HS-5 (cell line): ENCODE measurements around the gene CBFA2T3.
"Not testable (repeated sequence)": the region's sequence is repeated elsewhere in the genome, so short reads cannot be mapped to it uniquely, and the experiment has no call there.

ENCODE experiments used
- DNase-seq: peaks from one replicate; pipeline ENCODE4 v3.0.0-alpha.2; 2012; ENCODE audit warnings: low read depth

The CBFA2T3 gene

DNA sequence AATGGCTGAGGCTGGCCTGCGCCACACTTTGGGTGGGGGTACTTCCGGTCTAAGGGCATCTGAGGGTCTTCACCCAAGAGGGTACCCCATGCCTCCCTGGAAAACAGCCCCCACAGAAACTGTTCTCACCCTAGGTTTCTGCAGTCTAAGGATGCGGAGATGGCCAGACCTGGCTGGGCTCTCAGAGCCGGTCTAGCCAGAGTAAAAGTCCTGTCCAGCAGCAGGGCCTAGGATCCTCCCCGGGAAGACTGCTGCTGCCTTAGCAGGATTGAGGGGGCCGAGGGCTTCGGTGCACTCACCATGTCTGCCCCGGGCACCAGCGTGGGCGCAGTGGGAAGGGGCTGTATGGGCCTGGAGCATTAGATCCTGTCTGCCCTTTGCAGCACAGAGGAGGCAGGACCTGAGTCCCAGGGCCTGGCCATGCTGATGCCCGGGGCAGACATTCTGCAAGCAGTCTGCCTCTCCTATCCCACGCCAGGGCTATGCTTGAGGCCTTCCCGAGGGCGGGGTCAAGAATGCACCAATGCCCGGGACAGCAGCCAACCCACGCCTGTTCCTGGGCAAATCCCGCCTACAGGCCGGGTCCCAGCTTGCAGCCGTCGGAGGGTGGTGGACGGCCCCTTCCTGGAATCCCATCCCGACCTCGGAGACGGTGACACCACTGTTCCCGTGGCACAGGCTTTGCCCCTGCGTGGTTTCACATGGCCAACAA, 54.7 kb downstream of the CBFA2T3 start:
- no peak for DNase-seq

DNA sequence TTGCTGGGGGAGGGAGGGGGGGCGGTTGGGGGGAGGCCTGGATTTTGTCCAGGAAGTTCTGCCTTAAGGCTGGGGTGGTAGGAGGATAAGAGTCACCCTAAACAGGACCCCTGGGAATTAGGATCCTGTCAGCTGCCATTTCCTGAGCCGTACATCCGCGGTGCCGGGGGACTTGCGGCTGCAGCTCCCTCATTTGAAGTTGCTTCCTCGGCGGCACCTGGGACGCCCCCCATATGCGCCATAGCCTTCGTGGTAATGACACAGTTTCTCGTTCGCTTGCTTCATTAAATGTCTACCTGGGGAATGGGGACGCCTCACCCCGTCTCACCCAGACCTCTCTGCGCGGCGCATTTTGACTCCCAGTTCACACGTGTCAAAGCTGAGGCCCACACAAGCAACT, 55.4 kb downstream of the CBFA2T3 start:
- no peak for DNase-seq

DNA sequence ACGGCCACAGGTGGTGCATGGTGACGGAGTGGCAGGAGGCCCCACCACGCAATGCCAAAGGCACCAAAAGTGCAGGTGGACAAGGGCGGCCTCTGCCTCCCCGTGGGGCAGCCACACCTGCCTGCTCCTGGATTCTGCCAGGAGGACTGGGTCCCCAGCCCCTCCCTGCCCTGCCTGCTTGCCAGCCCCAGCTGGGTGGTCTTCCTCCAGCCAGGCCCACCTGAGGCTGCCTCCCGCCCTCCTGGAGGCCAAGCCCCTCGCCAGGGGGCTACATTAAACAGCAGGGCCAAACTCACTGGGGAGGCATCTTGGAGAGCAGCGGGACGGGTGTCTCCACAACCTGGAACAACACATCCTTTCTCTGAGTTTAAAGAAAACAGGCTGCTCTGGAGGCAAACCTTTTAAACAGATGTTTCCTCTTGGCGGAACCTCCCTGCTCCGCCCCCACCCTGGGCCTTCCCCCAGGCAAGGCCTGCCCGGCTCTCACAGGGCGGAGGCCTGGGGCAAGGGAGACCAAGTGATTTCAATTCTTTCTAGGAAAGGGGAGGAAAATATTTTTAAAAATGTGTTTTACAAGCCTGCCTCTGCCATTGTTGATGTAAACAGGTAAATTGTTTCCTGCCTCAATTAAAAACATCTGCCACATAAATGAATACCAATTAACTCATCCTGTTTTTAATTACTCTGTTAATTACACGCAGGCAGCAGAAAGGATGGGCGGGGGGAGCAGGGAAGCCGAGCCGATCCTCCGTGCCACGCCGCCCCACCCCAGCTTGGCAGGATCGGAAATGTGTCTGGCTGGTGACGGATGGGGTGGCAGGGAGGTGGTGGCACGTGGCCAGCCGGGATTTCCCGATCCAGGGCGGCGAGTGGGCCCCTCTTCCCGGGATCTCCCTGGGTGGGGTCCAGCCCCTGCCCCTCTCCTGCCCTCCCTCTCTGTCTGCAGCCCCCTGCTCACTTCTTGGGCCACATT, 56.1 kb downstream of the CBFA2T3 start:
- DNase-seq = no peak

DNA sequence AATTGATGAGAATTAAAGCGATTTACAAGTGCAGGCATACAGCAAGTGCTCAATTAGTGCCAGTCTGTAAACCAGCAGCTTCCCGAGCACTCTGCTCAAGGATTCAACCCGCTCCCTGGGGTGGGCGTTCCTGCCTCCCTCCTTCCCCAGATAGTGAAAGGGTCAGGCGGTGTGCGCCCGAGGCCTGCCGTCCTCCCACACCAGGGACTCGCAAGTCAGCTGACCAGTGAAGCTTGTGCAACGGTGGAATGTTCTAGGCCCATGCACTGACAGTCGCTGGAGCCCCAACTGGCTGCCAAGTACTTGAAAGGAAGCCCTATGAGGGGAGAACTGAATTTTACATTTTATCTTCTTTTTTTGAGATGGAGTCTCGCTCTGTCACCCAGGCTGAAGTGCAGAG, 57.1 kb downstream of the CBFA2T3 start:
- no peak for DNase-seq

DNA sequence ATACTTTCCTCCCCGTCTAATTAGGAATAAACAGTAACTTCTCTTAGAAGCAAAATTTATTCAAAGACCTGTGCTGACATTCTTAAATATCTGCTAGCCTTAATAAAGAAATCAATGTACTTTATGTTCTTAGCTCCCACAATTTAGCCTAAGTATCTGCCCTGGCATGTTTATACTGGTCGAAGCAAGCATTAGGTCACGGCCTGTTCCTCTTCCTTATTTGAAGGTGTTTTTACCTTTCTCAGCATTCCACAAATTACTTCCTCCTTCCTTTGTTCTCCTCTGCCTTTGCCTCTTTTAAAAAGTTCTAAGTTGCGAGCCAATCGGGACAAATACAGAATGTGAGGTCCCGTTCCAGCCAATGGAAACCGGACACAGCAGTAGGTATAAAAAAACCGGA, 58.1 kb downstream of the CBFA2T3 start:
- DNase-seq = not testable (repeated sequence)

DNA sequence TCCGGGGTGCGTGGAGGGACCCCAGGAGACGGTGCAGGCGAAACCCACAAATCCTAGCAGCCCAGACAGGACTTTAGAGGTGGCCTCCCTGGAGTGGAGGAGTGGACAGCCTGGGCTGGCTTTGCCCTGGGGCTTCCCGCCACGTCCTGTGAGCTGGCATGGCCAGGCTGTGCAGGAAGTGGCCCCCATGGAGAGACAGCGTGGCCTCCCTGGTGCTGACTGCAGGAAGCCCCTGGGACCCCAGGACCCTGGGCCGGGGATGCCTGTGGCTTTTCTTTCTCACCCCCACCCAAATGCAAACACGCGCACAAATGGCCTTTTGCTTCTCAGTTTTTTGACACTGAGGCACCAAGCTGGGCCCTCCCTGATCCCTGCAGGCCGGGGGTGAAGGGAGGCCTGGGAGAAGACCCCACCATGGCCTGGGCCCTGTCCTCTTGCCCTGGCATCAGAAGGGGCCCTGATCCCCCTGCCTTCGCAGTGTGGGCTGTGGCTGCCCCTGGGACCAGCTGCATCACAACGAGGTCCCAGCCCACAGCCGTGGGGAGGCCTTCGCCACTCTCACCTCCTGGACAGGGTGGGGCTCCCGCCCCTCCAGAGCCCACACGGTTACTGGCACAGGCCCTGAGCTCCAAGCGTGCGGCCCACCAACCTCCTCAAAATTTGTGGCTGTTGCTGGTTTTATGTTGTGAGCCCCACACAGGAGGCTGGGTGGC, 58.9 kb downstream of the CBFA2T3 start:
- DNase-seq = no peak

DNA sequence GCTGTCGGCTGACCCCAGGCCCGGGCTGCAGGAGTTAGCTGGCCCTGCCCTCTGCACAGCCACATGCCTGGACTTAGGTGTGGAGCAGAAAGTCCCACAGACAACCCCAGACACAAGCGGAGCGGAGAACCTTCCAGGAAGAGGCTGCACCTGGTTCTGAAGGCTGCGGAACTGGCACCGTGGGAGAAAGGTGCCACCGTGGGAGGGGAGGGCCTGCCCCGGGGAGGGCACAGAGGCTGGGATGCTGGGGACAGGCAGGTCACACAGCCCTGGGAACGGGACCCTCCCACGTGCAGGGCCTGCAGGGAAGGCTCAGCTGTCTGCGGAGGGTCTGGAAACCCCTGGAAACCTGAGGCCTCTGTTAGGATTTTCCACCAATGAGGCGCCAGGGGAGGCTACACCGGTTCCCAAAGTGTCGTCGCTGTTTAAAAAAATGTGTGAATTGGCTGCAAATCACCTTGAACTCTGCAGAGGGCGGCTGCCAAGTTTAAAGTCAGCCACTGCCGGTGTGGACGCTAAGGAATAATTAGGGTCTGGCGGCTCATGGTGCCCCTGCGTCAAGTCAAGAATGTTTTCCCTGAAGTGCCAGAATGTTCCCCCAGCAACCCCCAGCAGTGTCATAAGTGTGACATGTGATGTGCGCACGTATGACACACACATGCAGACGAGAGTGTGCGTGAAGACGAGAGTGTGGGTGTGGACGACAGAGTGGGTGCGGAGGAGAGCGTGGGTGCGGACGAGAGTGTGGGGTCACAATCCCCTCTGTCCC, 59.7 kb downstream of the CBFA2T3 start:
- no peak for DNase-seq

DNA sequence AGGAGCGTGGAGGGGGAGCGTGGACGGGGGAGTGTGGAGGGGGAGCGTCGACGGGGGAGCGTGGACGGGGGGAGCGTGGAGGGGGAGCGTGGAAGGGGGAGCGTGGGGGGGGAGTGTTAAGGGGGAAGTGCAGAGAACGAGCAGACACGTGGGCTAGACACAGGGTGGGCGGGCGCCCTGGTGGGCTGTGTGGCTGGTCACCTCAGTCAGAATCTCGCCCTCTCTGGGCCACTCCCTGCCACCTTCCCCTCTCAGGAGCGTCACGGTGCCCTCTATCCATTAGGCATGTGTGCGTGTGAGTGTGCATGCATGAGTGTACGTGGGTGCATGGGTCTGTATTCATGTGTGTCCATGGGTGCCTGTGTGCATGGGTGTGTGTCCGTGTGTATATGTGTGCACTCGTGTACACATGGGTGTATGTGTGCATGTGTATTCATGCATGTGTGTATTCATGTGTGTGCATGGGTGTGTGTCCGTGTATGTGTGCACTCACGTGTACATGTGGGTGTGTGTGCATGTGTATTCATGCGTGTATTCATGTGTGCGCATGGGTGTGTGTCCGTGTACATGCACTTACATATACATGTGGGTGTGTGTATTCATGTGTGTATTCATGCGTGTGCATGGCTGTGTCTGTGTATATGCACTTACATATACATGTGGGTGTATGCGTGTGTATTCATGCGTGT, 61.2 kb downstream of the CBFA2T3 start:
- no peak for DNase-seq

DNA sequence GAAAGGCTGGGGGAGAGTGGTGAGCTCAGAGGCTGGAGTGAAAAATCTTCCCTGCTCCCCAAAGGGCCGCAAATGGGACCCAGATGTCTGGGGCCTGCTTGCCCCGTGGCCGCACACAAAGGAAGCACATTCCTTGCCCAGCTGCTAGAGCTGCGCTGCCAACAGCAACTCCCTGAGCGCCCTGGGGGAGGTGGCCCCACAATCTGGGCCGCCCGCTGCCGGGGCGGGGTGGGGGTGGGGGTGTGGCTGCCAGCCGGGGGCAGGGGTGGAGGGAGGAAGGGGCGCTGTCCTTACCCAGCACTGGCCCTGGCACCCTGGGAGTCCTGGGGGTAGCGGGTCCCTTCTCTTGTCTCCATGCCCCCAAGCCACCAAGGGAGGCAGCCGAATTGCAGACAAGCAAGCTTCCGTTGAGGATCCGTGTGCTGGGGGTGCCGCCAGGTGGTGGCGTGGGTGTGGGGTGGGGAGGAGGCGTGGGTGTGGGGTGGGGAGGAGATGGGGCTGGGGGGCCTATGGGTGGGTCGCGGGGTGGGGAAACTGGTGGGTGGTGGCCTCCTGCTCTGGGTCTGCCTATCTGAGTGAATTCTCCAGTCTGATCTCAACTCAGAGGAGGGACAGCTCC, 62.1 kb downstream of the CBFA2T3 start:
- DNase-seq = no peak

DNA sequence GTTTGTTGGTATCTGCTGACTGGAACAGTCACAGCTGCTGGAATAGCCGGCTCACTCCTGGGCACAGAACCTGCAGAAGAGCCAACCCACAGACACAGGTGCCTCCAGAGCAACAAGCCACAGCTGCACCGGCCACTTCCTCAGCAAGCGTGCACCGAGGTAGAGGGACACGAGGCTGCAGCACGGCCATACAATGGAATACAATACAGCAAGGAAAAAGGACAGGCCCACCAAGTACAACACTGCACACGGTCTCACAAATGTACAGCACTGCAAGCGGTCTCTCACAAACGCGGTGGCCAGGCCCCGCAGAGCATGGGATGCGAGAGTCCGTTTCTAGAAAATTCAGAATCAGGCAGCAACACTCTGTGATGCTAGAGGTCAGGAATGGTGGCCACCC, 63.1 kb downstream of the CBFA2T3 start:
- no peak for DNase-seq

DNA sequence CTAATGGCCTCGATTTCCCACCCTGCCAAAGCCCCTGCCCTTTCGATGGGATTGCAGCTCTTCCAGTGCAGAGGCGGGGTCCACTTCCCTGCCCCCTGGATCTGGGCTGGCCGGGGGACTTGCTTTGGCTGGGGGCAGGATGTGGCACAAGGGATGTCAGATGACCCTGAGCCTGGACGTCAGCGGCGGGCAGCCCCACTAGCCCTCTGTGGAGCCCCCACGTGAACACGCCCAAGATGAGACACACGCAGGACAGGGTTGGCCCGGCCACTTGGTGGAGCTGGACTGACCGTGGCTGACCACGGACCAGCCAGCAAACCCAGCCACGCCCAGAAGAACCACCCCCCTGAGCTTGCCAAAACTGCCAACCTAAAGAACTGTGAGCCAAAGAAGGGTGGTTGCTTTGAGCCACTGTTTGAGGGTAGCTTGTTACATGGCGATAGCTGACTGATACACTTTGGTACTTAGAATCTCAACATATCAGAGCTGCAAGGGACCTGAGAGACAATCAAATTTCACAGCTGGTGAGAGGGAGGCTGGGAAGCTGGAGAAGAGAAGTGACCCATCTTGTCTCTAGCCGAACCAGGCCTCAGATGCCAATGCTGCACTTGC, 63.9 kb downstream of the CBFA2T3 start:
- no peak for DNase-seq

DNA sequence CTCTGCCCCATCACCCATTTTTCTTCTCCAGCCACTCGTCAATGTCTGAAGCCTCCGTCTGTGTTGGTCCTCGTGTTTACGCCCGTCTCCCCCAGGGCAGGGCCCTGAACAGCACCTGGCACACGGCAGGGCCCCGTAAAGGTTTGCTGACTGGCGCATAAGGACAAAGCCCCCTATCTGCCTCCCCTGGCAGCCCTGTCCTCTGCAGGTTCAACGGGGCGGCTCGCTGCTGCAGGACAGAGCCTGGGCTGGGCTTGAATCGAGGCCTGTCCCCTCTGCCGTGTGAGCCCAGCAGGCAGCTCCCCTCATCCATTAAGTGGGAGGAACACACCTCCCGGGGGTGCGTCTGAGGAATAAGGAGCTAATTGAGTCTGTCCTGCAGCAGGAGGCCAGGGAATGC, 64.5 kb downstream of the CBFA2T3 start:
- no peak for DNase-seq

DNA sequence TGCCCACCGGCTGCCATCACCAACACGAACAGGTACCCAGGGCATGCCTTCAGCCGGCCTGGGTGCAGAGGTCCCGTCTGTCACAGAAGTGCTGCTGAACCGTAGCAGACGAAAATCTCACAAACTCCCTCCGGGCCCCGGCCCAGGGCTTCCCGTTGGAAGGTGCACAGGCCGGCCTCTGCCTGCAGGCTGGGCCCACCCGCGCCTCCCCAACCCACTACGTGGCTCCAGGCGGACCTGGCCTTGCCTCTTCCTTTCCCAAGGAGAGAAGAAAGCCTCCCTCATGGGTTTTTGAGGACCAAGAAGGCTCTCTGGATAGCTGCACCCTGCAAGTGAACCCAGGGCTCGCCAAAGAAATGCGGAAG, 65.1 kb downstream of the CBFA2T3 start:
- no peak for DNase-seq

DNA sequence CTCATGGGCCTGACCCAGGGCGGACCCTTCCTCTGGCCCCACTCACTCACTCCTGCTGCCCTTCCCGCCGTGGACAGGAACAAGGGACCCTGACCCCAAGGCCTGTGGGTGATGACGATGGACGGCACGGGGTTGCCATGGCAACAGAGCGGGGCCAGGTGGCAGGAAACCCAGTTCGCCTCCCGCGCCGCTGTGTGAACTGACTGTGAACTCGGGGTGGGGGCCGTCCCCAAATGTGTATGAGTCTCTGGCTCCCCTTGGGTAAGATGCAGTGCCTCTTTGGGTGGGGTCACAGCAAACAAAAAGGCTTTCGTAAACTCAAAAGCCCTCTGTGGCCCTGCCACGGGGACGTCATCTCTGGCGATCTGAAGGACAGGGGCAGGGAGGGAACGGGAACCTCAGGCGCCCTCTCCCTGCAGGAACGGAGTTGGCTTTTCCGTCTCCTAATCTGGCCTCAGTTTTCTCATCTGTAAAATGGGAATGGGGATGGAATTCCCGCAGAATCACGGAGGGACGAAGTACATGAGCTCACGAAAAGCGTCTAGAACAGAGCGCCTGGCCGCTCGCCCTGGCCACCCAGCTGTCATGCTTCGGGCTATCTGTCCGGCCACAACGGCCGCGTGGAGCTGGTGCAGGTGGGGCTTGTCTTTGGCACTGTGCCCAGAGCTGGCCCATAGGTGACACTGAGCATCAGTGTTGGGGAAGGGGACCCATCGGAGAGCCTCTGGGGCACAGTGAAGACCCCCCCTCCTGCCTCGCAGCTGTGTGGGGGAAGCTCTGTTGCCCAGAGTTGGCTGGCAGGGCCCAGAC, 65.7 kb downstream of the CBFA2T3 start:
- no peak for DNase-seq

DNA sequence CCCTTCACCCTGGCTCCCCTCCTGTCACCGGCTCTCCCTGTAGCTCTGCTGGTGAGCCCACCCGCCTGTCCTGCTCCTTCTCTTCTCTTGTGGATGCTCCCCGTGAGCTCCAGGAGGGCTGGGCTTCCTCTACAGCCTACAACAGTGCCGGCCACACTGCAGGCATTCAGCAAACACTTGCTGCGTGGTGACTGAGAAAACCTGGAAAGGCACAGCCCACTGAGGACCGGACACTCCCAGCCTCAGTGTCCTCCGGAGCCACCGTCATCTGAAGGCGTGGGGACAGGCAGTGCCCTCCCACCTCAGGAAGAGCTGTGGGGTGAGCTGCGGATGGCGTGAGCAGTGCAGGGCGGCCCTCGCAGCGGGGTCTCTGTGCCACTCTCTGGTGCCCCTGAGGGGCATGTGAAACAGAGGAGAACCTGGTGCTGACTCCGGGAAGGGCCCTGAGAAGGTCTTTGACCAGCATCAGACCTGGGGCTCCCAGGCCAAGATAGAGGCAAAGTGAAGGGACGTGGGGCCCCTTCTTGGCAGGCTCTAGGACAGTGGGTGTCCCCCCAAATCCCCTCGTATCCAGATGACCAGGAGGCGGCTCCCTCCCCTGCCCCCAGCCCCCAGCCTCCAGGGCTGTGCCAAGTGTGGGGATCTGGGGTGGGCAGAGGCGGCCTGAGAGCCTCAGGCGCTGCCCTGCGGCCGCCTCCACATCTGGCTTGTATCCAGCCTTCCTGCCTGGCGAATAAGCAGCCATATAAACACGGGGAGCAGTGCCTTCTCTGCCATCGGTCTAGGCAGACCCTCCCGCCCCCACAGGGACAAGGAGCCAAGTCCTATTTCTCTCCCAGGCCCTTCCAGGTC, 66.5 kb downstream of the CBFA2T3 start:
- no peak for DNase-seq

DNA sequence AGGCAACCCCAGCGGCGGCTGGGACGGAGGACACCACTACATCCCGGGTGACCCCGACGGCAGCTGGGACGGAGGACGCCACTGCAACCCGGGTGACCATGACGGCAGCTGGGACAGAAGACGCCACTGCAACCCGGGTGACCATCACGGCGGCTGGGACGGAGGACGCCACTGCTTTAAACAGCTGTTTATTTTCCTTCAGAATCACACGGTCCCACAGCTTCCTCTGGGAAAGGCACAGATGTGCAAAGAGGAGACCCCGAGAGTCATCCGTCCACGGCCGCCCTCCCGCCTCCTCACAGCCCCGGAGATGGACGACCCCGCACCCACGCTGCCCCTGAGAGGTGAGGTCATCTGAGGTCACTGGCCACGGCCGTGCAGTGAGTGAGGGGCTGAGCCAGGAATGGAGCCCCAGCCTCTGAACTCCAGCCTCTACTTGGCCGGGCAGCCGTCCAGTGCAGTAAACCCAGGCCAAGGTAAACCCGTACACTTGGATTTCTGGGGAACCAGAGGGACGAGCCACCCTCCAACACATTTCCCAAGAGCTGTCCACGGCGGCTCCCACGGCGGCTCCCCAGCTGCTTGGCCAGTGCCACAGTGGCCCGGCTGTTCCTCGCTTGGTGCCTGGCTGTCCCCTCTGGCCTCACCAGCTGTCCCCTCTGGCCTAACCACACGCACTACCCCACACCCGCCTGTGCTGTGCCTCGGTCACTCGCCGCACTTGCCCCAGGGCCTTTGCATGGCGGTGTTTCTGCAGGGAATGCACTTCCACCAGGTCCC, 67.4 kb downstream of the CBFA2T3 start:
- DNase-seq = no peak

DNA sequence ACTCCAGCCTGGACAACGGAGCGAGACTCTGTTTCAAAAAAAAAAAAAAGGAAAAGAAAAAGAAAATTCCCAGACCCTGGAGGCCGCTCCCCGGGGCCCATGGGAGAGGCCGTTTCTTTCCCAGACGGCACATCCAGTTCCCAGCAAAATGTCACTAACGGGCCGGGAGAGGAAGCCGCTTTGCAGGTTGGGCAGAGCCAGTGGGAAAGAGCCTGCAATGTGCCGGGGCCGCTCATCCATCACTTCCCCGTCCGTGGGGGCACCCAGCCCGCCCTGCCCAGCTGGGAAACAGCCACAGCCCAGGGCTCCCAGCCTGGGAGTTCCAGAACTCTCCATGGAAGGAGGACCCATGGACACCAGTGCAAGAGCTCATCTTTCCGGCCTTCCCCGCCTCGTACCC, 68.7 kb downstream of the CBFA2T3 start:
- no peak for DNase-seq

DNA sequence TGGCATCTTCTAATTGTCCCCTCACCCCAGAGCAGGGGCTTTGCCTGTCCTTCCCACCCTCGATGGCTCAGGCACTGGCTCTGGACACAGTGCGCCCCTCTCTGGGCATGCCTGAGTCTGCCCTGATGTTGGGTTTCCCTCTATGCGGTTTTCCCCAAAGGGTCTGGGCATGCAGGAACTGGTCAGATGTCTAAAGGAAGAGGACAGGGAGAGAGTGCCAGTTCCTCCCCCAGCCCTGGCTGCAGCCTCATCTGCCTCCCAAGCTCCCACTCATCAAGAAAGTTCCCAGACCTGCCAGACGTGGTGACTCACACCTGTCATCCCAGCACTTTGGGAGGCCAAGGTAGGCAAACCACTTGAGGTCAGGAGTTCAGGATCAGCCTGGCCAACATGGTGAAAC, 69.2 kb downstream of the CBFA2T3 start:
- no peak for DNase-seq
